GM19328 (cell line): ENCODE results near the gene PDE1A.

Source experiments
- ATAC-seq: cut with Tn5 transposase; IDR thresholded peaks from one replicate; pipeline ENCODE4 v1.9.1; 2021; ENCODE audit warnings: mild to moderate bottlenecking, moderate library complexity; ENCODE audit not compliant: unreplicated experiment

Gene PDE1A

DNA sequence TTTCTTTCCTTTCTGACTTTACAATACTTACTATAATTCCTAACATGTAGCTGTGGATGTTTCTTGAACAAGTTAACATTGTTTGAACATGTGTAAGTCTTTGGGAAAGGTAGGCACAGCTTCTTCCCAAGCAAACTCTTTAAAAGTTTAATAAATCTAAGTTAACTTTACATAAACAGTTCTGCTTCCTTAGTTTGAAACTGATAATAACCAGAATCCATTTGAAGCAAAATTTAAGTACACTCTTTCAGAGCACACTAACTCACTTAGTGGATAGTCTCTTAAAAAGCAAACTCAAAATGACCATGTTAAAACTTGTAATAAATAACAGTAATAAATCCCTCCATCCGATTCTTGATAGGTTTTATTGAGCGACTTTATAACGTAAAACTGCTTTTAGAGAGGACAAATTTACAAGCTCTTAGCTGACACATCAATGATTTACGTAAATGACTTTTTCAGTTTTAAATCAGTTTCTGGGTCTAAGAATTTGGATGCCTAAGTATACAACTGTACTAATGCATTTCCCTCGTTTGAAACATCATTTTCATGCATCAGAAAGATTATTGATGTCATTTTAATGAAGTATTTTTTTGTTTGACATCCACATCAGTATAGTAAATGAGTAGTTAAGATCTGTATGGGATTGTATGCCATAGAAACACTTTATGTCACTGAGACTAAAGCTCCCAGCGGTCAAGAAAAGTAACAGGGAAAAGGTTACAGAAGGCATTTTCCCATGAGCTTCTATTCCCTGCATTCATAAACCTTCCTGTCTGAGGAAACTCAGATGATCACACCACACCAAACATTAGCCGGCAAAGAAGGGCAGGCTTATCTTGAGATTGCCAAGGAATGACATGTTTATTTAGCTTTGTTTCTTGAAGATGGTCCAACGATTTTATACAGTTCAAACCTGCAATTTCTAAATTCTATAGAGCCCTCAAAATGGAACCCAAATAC, 67.5 kb downstream of the PDE1A start:
- ATAC-seq = no peak

DNA sequence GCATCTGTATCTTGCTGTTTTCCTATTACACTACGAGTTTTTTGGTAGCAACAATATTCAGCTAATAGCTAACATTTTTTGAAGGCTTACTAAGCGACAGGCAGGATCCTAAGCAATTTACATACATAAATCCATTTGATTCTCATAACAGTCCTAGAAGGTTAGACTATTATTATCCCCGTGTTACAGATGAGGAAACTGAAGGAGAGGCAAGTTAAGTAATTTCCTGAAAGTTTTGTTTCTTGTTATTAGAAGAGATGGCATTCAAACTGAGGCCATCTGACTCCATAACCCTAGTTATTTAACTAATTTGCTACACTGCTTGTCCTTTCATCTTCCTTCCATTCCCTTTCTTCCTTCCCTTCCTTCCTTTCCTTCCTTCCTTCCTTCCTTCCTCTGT, 68.2 kb downstream of the PDE1A start:
- no peak for ATAC-seq

DNA sequence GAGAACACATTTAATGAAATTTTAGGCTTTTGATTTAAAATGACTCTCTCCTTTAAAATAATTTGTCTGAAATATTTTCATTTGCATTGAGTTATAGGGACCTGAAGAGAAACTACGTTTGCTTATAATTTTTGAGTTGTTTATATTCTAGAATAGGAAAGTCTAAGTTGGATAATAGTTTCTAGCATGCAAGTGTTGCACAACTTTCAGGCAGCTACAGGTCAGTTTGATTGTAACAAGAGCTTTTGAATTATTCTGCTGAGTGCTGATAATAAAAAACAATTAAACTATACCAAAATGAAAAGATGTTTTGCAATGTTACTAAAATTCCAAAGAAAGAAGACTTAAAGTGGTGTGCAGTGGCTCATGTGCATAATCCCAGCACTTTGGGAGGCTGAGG, 71.0 kb downstream of the PDE1A start:
- no peak for ATAC-seq

DNA sequence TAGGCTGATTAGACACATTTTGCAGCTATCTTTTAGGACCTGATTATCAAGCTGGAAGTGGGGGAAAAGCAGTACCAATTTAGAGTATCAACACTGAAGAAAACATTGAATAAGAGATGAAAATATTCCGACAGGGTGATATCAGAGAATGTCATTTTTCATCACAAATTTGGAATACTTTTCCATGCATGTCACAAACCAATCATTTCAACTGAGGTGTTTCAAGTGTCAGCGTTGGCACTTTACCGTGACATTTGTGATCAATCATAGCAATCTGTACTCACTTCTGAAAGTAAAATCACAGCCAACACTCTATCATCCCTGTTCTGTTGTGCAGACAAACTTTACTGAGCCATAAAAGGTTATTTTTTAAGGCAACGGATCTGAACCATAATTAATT, 75.4 kb downstream of the PDE1A start:
- ATAC-seq = no peak

DNA sequence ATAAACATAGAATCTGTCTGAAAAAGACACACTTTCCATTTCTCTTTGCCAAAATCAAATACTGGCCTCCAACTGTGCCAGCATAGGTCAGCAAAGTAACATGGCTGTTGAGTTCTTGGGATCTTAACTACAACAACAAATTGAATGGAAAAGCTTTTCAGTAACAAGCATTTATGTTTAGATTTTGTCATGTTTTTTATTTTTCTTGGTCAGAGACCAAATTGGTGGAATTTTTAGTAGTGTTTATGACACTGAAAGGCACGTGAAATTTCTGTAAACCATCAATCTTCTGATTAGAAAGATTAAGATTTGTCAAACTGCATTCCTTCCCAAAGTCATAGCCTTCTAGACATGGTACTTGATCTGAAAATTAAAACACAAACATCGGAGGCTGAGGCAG, 77.6 kb downstream of the PDE1A start:
- no peak for ATAC-seq

DNA sequence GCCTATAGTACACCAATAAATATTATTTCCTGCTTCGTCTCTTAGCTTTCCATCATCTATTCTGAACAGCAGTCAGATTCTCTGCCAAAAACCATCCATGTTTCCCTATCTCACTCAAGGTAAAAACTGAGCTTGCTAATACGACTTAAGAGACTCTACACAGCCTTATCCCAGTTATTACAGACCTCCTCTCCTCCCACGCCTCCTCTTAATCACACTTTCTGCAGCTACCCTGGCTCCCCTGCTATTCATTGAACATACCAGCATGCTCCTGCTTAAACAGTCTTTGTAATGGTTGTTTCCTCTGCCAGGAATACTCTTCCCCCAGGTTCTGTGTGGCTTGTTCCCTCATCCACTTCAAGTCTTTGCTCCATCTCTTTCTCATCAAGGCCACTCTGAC, 81.5 kb downstream of the PDE1A start:
- no peak for ATAC-seq

DNA sequence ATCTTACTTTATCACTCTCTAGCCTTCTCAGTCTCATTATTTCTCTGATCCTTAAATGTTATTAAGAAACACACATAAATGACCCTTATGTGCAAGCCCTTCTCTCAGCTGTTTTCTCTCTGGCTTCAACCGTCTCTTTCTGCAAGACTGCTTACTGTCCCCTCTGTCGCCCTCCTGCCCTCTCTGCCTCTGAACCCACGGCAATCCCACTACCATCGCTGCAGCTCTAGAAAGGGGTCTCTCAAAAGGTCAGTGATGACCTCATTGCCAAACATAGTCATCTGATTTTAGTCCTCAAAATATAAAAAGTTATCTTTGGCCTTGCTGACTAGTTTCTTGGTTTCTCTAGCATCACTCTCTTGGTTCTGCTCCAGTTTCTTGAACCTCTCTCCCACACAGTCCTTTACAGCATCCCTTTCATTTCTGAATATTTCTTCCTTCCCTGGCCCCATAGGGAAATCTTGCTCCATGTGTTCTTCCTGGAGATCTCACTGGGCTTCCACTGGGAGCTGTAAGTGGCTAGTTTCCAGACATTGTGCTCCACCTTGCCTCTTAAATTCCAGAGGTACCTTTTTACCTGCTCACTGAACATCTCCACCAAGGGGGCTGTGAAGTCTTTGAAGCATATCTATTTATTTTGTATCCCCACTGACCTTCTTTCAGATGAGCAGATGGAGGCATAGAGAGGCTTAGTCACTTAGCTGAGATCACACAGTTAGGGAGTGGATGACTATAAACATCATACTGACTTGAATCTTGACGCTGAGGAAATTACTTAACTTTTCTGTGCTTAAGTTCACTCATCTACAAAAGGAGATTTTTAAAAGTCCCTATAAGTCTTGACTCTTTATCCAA, 96.2 kb downstream of the PDE1A start:
- no peak for ATAC-seq

DNA sequence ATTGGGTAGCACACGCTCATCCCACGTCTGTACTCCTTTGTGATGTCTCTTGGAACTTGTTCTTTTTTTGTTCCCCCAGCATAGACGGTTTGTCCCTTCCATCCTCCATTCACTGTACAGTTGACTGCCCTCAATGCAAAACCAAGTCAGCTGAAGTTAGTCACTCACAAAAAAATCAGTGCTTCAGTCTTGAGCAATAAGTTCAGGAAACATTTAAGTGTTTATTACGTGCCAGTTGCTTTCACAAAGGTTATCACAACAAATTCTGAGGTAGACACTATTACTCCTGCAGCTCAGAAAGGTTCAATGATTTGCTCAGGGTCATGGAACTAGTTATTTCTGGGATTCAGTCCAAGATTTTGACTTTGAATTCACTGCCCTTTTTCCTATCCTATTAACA, 102.2 kb downstream of the PDE1A start:
- no peak for ATAC-seq

DNA sequence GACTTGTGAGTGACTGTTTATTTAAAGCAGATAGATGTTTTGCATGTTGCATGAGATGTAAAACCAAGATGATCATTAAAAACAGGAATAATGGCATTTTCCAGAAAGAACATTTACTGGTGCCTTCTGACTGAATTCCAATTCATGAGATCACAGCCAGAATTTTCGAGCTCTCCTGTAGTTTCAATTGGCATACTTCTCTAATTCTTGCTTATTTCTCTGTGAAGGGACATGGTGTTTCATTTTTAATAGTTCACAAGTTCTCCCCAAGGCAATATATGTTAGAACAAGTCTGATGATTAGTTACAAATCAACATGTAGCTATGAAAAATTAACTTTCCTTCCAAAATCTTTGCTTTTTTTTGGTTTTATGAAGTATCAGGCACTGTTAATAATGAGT, 105.7 kb downstream of the PDE1A start:
- no peak for ATAC-seq

DNA sequence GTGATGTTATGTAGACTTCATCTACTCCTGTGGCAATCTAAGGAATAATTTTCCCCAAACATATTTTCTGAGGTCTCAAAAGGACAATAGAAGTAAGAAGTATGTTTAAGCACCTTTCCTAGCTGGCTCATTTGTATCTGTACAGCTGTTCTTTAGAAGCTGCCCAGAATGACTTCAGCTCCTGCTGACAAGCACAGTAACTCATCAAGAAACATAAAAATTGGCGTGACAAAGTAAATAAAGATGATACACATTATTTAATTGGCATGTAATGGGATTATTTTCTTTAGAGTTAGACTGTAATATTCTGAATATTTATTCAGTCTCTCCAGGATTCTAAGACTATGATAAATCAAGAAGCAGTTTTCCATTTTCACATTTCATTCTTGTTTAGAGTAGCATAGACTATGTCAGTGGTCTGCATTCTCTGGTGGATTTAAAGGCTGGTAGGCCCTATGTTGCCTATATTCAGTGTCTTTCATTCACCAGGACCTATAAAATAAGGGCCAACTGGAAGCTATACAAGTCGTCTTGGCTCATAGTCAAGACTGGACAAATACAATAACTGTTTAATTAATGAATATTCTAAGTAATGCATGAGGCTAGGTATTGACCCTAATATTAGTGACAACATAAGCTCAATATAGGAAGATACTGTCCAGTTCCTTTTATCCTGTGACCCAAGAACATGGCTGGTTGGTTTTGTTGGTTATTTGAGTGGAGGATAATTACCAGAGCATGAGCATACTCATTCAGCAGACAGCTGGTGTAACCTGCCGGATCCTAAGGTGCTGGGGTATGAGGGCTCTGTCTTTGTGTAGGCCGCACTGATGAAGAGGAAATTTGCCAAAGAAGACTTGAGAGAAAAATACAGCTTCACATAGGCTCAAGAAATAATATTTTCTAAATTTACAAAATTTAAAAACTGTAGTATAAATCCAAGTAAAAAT, 107.0 kb downstream of the PDE1A start:
- no peak for ATAC-seq

DNA sequence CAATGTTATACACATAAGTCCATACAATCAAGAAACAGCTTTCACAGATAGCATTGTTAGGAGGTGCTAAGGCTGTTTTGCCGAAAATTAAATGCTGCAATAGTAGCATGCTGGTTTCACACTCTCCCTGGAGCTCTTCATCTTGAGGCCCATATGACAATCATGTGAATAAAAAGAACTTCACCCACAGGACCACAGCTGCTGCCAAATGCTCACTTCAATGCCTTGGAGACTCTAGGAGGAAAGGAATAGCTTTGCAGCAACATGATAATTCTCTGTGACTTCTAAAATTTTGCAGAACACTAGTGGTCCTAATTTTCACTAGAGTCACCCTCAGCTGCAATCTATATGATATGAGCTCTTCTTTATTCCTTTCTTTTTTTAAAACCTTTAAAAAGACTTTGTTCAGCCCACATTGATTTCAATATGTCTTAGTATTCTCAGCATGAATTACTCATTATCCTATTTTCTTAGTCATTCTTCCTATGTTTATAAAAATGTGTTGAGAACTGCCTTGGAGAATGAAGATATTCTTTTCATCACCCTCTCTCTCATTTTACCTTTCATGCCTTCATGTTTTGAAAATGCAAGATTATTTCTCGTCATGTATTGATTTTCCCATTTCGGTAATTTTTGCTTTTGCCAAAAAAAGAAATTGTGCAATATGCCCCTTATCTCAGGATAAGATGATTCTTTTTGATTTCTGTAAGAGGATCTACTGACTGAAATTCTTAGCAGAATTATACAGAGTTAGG, 108.2 kb downstream of the PDE1A start:
- no peak for ATAC-seq

DNA sequence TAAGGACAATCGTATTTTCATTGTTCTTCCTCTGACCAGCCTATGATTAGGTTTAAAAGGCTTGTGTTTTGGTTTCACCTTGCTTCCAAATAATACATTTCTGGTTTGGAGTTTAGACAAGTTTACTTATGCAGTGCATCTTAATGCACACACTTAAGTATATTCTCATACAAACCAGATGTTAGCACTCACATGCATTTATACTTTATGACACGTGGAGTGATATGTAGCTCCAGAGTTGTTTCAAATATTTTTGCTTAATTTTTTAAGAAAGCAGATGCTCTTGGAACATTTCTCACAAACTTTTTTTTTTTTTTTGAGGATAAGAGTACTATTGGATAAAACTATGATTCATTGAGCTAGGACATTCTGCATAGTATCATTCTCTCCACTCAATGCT, 109.9 kb downstream of the PDE1A start:
- ATAC-seq = no peak

DNA sequence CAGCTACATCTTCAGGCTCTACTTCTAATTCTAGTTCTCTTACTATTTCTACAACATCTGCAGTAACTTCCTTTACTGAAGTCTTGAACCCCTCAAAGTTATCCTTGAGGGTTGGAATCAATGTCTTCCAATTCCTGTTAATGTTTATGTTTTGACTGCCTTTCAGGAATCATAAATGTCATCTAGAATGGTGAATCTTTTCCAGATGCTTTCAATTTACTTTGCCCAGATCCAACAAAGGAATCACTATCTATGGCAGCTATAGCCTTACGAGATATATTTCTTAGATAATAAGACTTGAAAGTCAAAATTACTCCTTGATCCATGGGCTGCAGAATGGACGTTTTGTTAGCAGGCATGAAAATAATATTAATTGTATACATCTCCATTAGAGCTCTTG, 123.9 kb downstream of the PDE1A start:
- ATAC-seq = no peak

DNA sequence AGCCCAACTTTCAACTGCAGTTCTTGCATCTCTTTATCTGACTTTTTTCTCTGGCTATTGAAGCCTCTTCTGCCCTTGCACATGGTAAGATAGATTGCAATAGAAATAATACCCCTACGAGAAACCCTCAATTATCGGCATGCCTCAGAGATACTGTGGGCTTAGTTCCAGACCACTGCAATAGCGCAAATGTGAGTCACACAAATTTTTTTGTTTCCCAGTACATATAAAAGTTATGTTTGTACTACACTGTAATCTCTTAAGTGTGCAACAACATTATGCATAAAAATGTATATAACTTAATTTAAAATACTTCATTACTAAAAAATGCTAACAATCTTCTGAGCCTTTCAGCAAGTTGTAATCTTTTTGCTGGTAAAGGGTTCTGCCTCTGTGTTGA, 124.7 kb downstream of the PDE1A start:
- no peak for ATAC-seq

DNA sequence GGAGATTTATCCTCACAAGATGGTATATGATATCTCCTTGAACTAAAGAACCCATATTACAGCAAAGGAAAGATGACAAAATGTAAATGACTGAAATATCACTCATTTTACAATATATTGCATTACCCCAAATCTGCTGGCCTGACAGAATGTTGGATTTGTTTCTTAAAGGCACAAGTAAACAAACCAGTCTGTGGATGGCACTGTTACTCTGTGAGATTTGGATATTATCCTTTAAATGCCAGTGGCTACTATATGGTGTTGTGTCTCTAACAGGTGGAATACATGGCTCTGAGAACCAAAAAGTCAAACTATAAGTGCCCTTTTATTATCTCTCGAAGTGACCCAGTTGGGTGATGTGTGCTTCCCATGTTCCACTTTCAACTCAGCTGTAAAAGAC, 125.7 kb downstream of the PDE1A start:
- ATAC-seq = no peak

DNA sequence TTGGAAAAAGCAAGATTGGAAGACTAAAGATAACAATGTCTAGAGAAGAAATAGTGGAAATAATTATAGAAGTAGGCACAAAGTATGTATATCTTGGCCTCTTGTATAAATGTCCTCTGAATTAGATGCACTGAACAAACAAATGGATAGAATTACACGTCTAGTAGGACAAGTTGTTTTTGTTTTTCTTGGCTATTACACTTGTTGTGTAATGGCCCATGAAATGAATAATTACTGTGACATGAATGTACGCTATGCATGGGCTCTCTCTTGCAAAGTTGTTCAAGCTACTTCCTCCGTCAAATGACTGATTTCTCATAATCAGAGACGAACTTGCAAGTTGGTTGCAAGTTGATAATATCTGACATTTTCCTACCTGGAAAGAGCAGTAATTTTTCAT, 126.2 kb downstream of the PDE1A start:
- no peak for ATAC-seq

DNA sequence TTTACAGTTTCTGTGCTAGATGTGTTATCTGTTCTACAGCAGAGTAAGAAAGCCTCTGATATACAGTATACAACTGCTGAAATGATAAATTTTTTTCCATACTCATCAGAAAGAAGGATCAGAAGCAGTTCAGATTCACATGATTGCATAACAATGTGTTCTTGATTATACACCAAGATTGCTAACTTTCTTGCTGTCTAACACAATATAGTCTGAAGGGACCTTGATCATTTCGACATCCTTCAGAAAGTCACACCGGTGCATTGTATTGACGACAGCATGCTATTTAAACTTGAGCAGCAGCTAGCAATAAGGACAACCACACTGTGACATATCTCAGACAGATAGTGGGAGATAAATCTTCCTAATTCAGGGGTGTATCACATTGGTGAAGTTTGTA, 127.2 kb downstream of the PDE1A start:
- ATAC-seq = no peak

DNA sequence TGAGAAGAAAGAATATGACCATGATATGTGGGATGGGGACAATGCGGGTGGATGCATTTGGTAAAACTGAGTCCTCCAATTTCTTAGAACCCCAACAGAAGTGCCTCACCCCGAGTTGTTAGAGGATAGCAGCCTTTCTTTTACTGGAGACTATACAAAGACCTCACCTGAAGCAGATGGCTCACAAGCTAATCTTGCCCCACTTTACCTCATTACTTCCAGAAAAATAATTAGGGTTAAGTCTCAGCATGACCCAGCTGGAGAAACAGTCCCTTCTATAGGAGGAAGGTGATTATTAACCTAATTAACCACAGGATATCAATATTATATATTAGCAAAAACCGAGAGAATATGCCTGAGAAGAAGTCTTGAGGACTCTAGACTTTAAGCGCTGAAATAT, 128.4 kb downstream of the PDE1A start:
- no peak for ATAC-seq

DNA sequence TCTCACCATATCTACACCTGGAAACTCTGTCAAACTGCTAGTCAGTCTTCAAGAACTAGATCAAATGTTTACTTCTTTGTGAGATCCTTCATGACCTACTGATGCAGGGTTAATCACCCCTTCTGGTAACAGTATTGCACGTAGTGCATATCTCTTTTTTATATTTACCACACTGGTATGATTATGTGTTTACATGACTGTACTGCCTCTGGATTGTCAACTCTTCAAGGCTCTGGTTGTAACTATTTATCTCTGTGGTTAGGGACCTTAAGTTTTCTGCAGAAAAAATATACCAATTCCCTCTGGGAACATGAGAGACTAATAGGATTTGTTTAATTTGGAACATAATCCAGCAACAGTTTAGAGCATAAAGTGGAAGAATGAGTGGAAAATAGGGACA, 135.5 kb downstream of the PDE1A start:
- no peak for ATAC-seq

DNA sequence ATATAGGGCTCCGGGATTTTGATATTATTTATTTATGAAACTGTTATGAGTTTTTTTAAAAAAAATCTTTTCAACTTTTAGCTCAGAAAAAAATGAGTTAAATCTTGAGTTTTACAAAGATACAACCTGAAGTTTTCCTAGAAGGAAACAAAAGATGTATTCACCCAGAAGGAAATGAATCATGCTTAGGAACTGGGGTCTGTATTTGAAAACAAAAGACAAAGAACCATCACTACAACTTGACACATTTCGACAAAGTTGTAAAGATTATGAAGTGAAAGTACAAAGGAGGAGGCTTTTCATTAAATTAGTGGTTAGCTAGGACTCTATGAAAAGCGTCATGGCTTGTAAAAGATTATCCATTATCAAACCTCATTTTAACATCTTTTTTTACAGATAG, 143.3 kb downstream of the PDE1A start:
- ATAC-seq = no peak
